Right hindlimb (tissue), 1 donor: Measurements from ENCODE around the gene CSRNP2.
A peak's percentile ranks its signal among the peaks of the same experiment; 100 is the strongest.
"Not testable (repeated sequence)": the region's sequence is repeated elsewhere in the genome, so short reads cannot be mapped to it uniquely, and the experiment has no call there.

Experiments used
- DNase-seq: peaks from one replicate; pipeline ENCODE4 v3.0.0-alpha.2; 2018

CSRNP2 gene

GRCh38 chr12:51025836-51026638 is 57.4 kb downstream of the CSRNP2 start, which contains the start of gene SLC11A2:
Gene SLC11A2 (minus strand): TSS chr12:51026384. CDS start chr12:51010728, 15,656 bp downstream.
- peak; percentile 96 for DNase-seq

DNA sequence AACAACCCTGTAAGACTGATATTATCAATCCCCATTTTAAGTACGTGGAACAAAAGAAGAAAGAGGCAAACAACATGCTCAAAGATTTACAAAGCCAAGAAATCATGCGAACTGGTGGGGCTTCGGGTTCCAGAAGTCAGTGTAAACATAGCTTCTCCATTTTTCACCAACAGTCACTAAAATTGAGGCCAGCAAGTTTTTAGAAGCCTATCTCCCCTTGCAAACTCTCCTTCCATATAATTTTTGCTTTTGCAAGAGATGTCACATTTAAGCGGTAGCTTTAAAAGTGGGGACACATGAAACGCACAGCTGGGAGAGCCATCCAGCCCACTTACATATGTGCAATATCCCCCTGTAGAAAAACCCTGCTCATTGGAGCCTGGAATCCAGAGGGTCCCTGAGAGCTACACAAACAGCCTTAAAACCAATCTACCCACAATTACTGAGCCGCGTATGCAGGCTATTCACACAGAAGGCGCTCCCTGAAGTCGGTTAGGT is 58.0 kb downstream of the CSRNP2 start:
- no peak for DNase-seq

DNA sequence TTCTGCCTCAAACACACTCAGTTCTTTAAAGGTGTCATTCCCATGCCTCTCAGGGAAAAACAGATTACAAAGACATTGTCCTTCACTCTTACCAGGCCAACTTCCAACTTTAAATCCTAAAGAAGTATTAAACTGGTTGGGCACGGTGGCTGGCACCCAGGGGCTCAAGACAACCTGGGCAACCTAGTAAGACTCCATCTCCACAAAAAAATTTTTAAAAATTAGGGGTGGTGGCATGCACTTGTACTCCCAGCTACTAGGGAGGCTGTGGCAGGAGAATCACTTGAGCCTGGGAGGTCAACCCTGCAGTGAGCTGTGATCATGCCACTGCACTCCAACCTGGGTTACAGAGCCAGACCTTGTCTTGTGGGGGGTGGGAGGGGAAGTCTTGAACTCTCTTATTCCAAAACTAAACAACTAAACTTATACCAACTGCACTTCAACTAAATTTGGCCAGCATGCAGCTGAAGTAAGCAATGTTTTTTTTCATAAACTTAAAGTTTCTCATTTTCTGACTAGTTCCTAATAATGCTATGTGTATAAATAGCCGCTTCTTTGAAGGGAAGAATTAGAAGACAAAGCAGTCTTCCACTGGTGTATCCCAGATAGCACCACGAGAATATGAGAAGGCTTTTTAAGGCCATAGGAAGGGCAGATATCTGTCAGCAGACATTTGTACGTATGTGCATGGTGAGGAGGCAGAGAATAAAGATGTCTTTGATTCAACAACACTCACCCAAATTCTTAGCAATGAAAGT is 59.6 kb downstream of the CSRNP2 start:
- no peak for DNase-seq

GRCh38 chr12:51021694-51022093 is 61.7 kb downstream of the CSRNP2 start:
- no peak for DNase-seq

- no peak for DNase-seq
Observed at GRCh38 chr12:51020448-51021182, 62.8 kb downstream of the CSRNP2 start.

DNA sequence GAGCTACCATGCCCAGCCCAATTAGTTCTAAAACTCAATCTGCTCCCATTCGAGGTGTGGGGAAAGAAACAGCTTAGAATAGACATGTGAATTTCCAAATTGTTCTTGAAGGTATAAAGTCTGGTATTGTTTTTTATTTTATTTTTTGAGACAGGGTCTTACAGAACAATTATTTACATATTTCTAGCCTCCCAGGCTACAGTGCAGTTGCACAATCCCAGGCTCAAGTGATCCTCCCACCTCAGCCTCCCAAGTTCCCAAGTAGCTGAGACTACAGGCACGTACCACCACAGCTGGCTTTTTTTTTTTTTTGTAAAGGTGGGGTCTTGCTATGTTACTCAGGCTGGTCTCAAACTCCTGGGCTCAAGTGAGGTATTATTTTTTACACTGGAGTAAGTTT is 63.5 kb downstream of the CSRNP2 start:
- DNase-seq = no peak

DNA sequence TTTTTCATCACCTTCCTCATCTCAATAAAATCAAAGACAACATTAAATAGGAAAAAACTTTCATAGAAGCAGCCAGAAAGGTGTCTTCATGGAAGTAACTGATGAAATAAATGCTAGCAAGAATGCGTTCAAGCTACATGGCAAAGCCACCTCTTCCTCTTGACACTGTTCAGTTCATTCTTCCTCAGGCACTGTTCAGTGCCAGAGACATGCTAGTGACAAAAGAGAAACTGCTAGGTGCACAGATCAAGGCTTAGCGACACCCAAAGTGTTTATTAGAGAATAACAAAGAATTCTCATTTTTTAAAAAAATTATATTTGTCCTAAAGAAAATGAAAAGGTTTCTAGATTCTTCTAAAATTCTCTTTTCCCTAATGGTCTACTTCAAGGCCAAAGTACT is 64.4 kb downstream of the CSRNP2 start:
- no peak for DNase-seq

- DNase-seq = no peak
Observed at GRCh38 chr12:51017452-51017851, 65.9 kb downstream of the CSRNP2 start.

- not testable (repeated sequence) for DNase-seq
Observed at GRCh38 chr12:51014467-51014866, 68.9 kb downstream of the CSRNP2 start.

DNA sequence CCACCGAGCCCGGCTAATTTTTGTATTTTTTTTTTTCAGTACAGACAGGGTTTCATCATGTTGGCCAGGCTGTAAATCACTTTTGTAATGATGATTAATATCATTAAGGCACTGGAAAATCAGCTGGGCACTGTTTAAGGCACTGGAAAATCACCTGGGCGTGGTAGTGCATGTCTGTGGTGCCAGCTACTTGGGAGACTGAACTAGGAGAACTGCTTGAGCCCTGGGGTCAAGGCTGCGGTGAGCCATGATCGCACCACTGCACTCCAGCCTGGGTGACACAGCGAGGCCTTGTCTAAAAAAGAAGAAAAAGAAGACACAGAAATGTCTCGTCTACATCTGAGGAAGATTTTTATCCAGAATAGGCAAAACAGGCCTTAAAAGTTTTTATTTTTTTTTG is 70.0 kb downstream of the CSRNP2 start:
- no peak for DNase-seq

GRCh38 chr12:51012570-51013236 is 70.7 kb downstream of the CSRNP2 start:
- no peak for DNase-seq

DNA sequence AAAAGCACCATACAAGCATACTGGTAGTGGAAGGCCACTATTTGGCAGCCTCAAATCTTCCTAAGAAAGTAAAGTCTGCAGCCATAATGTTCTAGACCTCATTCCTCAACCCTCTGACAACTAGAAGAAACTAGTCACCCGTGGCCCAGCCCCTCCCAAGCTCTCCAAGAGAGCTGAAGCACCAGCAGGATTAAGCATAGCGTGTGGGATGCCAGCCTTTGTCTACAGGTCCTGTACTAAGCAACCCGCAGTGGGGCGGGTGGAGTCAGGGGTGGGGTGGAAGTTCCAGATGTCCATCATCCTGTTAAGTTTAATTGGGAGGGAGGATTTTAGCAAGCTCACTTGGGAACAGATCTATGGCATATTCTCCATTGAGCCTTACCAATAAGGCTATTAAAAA is 71.4 kb downstream of the CSRNP2 start:
- no peak for DNase-seq
